Measurements from ENCODE around the gene HTR1D.

The HTR1D gene

DNA sequence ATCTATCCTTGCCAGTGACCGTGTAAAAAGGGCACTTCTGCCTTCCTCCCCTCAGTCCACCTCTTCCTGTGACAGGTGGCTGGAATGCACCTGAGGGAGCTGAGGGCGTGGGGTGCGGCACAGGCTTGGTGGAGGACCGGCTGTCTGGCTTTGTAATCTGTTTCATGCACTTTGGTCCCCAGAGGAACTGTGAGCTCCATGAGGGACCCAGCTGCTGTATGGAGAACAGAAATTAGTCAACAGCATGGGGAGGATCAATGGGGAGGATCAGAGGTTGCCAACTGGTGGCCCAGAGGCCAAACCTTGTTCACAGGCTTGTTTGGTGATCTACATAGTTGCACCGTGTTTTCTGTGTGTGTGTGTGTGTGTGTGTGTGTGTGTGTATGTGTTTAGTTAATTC, 29.7 kb downstream of the HTR1D start:
- in situ Hi-C loops (cut with HindIII; ENCODE audit: low sequenced_read_pairs) = no loop called here

DNA sequence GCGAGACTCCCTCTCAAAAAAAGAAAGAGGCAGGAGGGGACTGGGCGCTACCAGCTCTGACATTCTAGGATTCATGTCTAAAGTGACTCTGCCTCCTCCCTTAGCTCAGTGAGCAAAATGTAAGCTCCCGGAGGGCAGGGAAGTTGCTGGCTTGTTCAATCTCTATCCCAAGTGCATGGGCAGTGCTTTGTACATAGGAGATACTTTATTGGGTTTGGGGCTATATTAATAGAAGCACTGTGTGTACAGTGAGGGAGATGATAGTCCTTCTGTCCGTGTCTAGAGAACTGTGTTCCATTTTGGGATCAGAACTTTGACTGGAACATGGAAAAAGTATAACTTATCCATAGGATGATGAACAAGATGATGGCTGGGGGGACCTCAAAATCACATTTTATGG, 31.9 kb downstream of the HTR1D start:
- in situ Hi-C loops (cut with HindIII; ENCODE audit: low sequenced_read_pairs) = no loop called here

- in situ Hi-C loops (cut with HindIII; ENCODE audit: low sequenced_read_pairs) = loop anchor here (5.0 kb wide), 2 partner anchors 77 to 202 kb away; no protein-coding TSS in a partner anchor
Observed at GRCh38 chr1:23184212-23184934, 32.9 kb downstream of the HTR1D start.

GRCh38 chr1:23179862-23180261, 37.4 kb downstream of the HTR1D start:
- in situ Hi-C loops (cut with HindIII; ENCODE audit: low sequenced_read_pairs) = loop anchor here (5.0 kb wide), 2 partner anchors 73 to 198 kb away; no protein-coding TSS in a partner anchor

GRCh38 chr1:23178950-23179349, 38.4 kb downstream of the HTR1D start:
- in situ Hi-C loops (cut with HindIII; ENCODE audit: low sequenced_read_pairs) = no loop called here

- in situ Hi-C loops (cut with HindIII; ENCODE audit: low sequenced_read_pairs) = no loop called here
Observed at GRCh38 chr1:23178414-23178813, 38.9 kb downstream of the HTR1D start.

GRCh38 chr1:23177438-23178380, 39.6 kb downstream of the HTR1D start:
- in situ Hi-C loops (cut with HindIII; ENCODE audit: low sequenced_read_pairs) = no loop called here

GRCh38 chr1:23177031-23177430, 40.3 kb downstream of the HTR1D start:
- in situ Hi-C loops (cut with HindIII; ENCODE audit: low sequenced_read_pairs) = no loop called here

DNA sequence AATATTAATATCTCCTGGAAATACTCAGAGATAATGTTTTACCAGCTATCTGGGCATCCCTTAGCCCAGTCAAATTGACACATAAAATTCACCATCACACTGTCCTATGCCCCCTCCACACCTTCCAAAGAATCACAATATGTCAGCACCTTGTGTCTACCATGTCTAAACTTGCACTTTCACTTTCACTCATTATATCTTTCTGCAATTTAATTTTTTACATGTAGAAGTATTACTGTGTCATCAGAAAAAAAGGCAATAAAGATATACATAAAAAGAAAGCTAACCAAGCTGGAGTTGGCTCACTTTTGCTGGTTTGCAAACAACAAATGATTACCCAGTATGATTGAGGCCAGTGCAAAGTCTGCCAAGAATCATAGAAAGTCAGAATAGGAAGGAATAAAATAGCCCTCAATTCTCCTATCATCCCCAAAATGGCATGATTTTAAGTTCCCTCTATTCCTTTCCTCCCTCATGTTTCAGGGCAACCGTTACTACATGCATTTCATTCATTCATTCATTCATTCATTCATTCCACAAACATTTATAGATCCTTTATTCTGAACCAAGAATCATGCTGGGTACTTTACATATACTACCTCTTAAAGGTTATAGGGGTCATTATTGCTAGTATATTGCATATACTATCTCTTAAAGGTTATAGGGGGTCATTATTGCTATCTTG, 42.7 kb downstream of the HTR1D start:
- in situ Hi-C loops (cut with HindIII; ENCODE audit: low sequenced_read_pairs) = no loop called here

GRCh38 chr1:23171181-23171755, 46.0 kb downstream of the HTR1D start:
- in situ Hi-C loops (cut with HindIII; ENCODE audit: low sequenced_read_pairs) = no loop called here

GRCh38 chr1:23169727-23170335, 47.5 kb downstream of the HTR1D start:
- in situ Hi-C loops (cut with HindIII; ENCODE audit: low sequenced_read_pairs) = no loop called here

- in situ Hi-C loops (cut with HindIII; ENCODE audit: low sequenced_read_pairs) = no loop called here
Observed at GRCh38 chr1:23169195-23169575, 48.1 kb downstream of the HTR1D start.

- in situ Hi-C loops (cut with HindIII; ENCODE audit: low sequenced_read_pairs) = no loop called here
Observed at GRCh38 chr1:23168445-23169194, 48.7 kb downstream of the HTR1D start, which contains the start of gene LUZP1. TSS of gene LUZP1 (minus strand) at chr1:23168856.

DNA sequence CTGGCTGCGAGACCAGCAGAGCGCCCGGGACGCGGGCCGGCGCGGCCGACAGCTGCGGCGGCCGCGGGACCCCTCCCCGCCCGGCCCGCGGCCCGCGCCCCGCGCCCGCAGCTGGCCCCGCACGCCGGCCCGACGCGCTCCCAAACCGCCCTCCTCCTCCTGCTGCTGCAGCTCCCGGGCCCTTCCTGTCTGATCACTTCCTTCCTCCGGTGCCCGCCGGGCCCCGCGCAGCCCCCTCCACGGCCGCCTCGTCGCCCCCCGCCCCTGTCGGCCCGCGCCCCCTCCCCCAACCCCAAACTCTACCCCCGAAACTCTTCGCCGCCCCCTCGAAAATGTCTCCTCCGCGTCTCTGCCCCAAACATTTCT, 49.2 kb downstream of the HTR1D start:
- in situ Hi-C loops (cut with HindIII; ENCODE audit: low sequenced_read_pairs) = no loop called here

GRCh38 chr1:23167353-23168078, 49.8 kb downstream of the HTR1D start:
- in situ Hi-C loops (cut with HindIII; ENCODE audit: low sequenced_read_pairs) = no loop called here

DNA sequence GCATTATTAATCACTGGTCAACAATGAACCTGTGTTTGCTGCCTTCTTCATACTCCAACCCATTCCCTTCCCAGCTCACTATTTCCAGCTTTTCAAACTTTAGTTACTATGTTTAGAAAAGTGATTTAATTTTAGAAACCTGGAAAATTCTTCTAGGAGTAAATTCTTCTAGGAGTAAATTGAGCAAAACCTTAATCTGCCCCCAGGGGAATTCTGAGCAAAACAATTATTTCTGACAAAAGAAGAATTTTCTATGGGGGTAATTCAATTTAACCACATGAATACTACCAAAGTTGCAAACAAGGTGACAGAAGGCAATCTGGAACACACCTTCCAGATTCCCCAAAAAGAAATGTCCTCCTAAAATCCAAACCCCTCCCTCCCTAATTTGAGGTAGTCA, 50.4 kb downstream of the HTR1D start:
- in situ Hi-C loops (cut with HindIII; ENCODE audit: low sequenced_read_pairs) = no loop called here

DNA sequence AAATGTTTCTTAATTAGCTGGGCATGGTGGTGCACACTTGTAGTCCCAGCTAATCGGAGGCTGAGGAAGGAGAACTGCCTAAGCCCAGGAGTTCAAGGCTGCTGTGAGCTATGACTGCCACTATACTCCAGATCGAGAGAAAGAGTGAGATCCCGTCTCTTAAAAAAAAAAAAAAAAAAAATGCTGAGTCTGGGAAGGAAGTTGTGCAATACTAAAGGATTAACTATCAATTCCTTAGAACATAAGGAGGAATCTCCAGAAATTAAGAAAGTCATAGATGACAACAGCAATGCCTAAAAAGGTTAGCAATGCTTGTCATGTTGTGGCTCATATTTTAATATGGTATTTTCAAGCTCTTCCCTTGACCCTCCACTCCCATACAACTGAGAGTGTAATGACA, 53.9 kb downstream of the HTR1D start:
- in situ Hi-C loops (cut with HindIII; ENCODE audit: low sequenced_read_pairs) = no loop called here

DNA sequence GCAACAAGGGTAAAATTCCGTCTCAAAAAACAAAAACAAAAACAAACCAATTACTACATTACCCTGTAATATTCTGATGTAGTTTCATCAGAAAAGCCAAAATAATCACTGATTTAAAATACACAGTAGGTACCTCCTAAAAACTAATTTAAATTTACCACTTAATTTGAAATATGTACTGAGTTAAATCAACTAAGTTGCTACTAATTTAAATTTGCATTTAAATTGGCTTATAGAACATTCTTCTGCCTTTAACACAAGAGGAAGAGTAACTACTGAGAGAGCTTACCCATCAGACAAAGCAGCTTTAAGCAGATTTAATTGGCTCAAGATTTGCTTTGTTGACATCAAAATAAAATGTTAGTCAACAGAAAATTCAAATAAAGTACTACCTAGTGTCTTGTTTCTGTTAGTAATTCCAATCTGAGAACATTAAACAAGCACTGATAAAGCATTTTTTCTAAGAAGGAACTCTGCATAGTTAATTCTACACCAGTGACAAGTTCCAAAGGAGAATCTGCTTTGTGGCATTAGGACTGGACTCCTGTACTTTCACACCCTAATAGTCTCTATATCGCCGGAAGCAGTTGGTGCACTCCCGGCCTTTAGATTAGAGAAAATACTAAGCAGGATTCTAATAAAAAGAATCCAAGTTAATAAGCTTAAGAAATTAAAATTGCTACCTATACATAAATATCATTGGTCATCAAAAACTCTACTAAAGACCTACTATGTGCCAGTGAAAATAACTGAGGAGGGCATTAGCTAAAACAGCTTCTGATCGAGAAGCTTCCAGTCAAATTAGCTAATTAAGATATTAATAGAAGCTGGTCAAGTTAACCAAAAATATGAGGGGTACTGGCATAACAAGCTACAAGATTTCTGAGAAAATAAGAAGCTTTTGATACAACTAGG, 57.1 kb downstream of the HTR1D start:
- in situ Hi-C loops (cut with HindIII; ENCODE audit: low sequenced_read_pairs) = no loop called here

Data from DLD1 (cell line).